Neural progenitor cell (in vitro differentiated cells): ENCODE results near the gene TOMM6.

Experiments used
- EZH2 ChIP-seq: fragments of 200-600 bp; sonication (generic); IDR thresholded peaks from 2 replicates; pipeline ENCODE4 v1.6.1; 2017; ENCODE audit warnings: antibody characterized with exemption, mild to moderate bottlenecking, moderate library complexity
- EZH2phosphoT487 ChIP-seq: fragments of 200-600 bp; sonication (generic); IDR thresholded peaks from 2 replicates; pipeline ENCODE4 v1.6.1; 2017; ENCODE audit warnings: antibody characterized with exemption
- TF ChIP-seq, protein P1 (sequence below): fragments of 200-600 bp; sonication (generic); IDR thresholded peaks from 2 replicates; pipeline ENCODE4 v1.5.1; 2017; ENCODE audit warnings: antibody characterized with exemption, mild to moderate bottlenecking

DNA sequence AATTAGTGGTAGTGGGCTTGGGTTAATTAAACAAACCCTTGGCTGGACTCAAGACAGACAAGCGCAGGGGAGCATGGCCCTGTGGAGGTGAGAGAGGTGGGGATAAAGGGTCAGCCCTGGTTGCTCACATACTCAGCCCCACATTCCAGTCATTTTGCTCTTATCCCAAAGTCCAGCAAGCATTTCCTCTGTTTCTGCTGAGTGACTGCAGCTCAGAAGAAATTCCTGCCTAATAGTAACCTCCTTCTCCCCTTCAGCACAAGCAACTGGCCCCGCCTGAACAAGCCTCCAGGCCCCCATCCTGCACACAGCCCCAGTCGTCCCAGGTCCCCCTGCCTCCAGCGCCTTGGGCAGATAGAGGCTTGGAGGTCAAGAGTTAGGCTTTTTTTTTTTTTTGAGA lies 48.5 kb upstream of the TOMM6 start:
- TF ChIP-seq, protein P1, sequence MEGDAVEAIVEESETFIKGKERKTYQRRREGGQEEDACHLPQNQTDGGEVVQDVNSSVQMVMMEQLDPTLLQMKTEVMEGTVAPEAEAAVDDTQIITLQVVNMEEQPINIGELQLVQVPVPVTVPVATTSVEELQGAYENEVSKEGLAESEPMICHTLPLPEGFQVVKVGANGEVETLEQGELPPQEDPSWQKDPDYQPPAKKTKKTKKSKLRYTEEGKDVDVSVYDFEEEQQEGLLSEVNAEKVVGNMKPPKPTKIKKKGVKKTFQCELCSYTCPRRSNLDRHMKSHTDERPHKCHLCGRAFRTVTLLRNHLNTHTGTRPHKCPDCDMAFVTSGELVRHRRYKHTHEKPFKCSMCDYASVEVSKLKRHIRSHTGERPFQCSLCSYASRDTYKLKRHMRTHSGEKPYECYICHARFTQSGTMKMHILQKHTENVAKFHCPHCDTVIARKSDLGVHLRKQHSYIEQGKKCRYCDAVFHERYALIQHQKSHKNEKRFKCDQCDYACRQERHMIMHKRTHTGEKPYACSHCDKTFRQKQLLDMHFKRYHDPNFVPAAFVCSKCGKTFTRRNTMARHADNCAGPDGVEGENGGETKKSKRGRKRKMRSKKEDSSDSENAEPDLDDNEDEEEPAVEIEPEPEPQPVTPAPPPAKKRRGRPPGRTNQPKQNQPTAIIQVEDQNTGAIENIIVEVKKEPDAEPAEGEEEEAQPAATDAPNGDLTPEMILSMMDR: no peak
- TF ChIP-seq EZH2phosphoT487 (no peak), EZH2 (no peak)
